Measurements from ENCODE around the gene VCP. TPM values are rescaled to one million over a fixed set of nuclear protein-coding genes. Genes with fewer than 3 reads are reported as not detected.

The VCP gene
- total RNA-seq, 2 experiments from 2014 or later = 218 to 245 TPM

GRCh38 chr9:35054871-35055644 is 17.4 kb downstream of the VCP start:
- DNase-seq (no peak), ATAC-seq (ENCODE audit: poor library complexity) (no peak)
- no peaks in the 10 kb centered on the region for H3K9me3 ChIP-seq (ENCODE audit: control insufficient read depth in 1 of 2, insufficient read depth in 1 of 2, low read length in 2 of 2)
- H3K4me1 ChIP-seq (ENCODE audit: insufficient read depth, low read length) = no peaks in the 10 kb centered on the region
- no peak overlapping the region for H3K27ac ChIP-seq (ENCODE audit: low read depth in 1 of 2, low read length in 2 of 2)
- no peak overlapping the region for H3K4me3 ChIP-seq (ENCODE audit: low read length)
- ChIA-PET CTCF (no interaction called here), POLR2A (interaction anchor here (1.0 kb wide), 1 partner anchor 17 kb away, joined by 3 read pairs; the partner anchor contains the start of gene VCP)
- H3K9me3 Mint-ChIP-seq = no peaks in the 10 kb centered on the region
- peaks cover 78% of the 10 kb centered on the region for H3K36me3 Mint-ChIP-seq (ENCODE audit: low read depth)
- no peaks in the 10 kb centered on the region for H3K27me3 ChIP-seq (ENCODE audit: control insufficient read depth in 1 of 2, insufficient read depth in 2 of 2, low read length in 2 of 2)
- peaks cover 5% of the 10 kb centered on the region for H3K4me1 Mint-ChIP-seq (ENCODE audit: low read depth)
- TF ChIP-seq, protein P1, sequence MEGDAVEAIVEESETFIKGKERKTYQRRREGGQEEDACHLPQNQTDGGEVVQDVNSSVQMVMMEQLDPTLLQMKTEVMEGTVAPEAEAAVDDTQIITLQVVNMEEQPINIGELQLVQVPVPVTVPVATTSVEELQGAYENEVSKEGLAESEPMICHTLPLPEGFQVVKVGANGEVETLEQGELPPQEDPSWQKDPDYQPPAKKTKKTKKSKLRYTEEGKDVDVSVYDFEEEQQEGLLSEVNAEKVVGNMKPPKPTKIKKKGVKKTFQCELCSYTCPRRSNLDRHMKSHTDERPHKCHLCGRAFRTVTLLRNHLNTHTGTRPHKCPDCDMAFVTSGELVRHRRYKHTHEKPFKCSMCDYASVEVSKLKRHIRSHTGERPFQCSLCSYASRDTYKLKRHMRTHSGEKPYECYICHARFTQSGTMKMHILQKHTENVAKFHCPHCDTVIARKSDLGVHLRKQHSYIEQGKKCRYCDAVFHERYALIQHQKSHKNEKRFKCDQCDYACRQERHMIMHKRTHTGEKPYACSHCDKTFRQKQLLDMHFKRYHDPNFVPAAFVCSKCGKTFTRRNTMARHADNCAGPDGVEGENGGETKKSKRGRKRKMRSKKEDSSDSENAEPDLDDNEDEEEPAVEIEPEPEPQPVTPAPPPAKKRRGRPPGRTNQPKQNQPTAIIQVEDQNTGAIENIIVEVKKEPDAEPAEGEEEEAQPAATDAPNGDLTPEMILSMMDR (IDR thresholded peaks at IDR 0.05) = no peak
- intact Hi-C loops (cut with DNase I, micrococcal nuclease) = no loop called here
- H3K36me3 ChIP-seq (ENCODE audit: insufficient read depth, low read length) = peaks cover 55% of the 10 kb centered on the region
- H3K4me3 Mint-ChIP-seq = no peak overlapping the region
- H3K27ac Mint-ChIP-seq = no peak overlapping the region
- H3K27me3 Mint-ChIP-seq = no peaks in the 10 kb centered on the region

DNA sequence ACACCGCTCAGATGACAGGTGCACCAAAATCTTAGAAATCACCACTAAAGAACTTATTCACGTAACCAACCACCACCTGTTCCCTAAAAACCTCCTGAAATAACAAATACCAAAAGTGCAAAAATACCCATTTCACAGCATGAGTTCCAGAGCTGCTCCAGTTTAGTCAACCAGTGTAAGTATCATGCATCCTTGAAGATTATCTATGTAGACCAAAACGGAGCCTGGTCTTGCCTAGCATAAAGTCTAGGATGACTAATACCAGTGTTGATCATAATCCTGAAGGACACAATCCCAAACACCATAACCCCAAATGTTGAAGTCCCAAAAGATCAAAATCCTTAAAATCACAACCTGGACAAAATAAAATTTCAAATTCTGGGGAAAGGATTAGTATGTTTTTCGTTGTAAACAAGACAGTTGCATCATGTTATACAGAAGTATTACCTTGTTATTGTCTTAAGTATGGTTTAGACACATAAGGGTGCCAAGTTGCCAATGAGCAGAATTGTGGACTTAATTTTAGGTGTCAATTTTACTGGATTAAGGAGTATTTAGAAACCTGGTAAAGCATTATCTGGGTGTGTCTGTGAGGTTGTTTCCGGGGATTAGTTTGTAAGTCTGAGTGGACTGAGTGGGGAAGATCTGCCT is 18.1 kb downstream of the VCP start:
- intact Hi-C loops (cut with DNase I, micrococcal nuclease) = no loop called here
- no peak for ATAC-seq (ENCODE audit: poor library complexity)
- CTCF ChIA-PET = interaction anchor here (1.4 kb wide), 1 partner anchor 11 kb away, joined by 3 read pairs; no protein-coding TSS in a partner anchor
- no peaks in the 10 kb centered on the region for H3K27me3 Mint-ChIP-seq
- no peak for DNase-seq
- peaks cover 5% of the 10 kb centered on the region for H3K4me1 Mint-ChIP-seq (ENCODE audit: low read depth)
- Histone ChIP-seq H3K27me3 (ENCODE audit: control insufficient read depth in 1 of 2, insufficient read depth in 2 of 2, low read length in 2 of 2) (no peaks in the 10 kb centered on the region), H3K4me1 (ENCODE audit: insufficient read depth, low read length) (no peaks in the 10 kb centered on the region), H3K9me3 (ENCODE audit: control insufficient read depth in 1 of 2, insufficient read depth in 1 of 2, low read length in 2 of 2) (no peaks in the 10 kb centered on the region), H3K36me3 (ENCODE audit: insufficient read depth, low read length) (peaks cover 54% of the 10 kb centered on the region), H3K27ac (ENCODE audit: low read depth in 1 of 2, low read length in 2 of 2) (no peak overlapping the region), H3K4me3 (ENCODE audit: low read length) (no peak overlapping the region)
- H3K36me3 Mint-ChIP-seq (ENCODE audit: low read depth) = peaks cover 74% of the 10 kb centered on the region
- TF ChIP-seq, protein P1 (IDR thresholded peaks at IDR 0.05) = no peak
- H3K9me3 Mint-ChIP-seq = no peaks in the 10 kb centered on the region
- H3K4me3 Mint-ChIP-seq = no peak overlapping the region
- POLR2A ChIA-PET = no interaction called here
- no peak overlapping the region for H3K27ac Mint-ChIP-seq

DNA sequence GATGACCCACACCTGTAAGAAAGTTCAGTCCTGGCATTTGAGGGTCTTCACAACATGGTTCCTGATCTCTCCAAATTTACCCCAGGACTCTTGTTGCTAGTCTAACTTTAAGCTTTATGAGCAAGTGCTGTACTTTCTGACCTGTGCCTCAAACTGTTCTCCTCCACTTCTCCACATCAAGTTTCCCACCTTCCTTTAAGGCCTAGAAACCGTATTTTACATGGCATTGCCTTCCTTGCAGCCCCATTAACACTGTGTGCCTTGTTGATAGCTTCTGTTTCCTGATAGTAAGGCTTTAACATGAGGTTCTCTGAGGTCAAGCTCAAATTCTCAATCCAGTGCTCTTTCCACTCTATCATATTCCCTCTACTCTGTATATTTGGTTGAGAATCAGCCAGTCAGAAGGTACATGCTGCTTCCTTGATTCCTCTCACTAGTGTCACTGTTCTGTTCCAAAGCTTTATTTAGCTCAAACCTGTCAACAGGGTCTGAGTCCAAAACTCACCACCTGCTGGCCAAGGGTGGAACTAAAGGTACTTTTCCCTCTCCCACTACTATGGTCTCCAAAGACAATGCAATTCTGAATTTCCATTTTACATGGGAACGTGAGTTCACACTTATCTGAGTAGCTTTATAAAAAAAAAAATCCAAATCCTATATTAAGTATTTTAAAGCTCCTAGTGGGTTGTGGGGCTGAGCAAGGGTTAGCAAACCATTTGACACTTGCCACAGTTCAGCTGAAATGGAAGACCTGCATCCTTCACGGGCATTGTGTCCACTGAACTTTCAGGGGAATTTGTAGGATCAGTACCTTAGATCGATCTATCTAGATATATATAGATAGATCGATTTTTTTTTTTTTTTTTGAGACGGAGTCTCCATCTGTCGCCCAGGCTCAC is 21.1 kb downstream of the VCP start:
- no peak overlapping the region for H3K4me3 Mint-ChIP-seq
- peaks cover 63% of the 10 kb centered on the region for H3K36me3 Mint-ChIP-seq (ENCODE audit: low read depth)
- peaks cover 5% of the 10 kb centered on the region for H3K4me1 Mint-ChIP-seq (ENCODE audit: low read depth)
- no peak overlapping the region for H3K27ac Mint-ChIP-seq
- ChIA-PET CTCF (interaction anchor here (0.6 to 2.6 kb wide), 20 partner anchors 11 to 438 kb away, joined by 3 to 47 read pairs (median 4); partner anchors contain the start of genes DNAJB5, FANCG, PIGO and RUSC2), POLR2A (interaction anchor here (0.6 to 3.0 kb wide), 4 partner anchors 10 to 152 kb away, joined by 3 to 18 read pairs (median 12); partner anchors contain the start of genes FANCG and VCP)
- no peak overlapping the region for H3K27ac ChIP-seq (ENCODE audit: low read depth in 1 of 2, low read length in 2 of 2)
- DNase-seq = peak; percentile 17 to 69 (median 44)
- TF ChIP-seq, protein P1 (IDR thresholded peaks at IDR 0.05) = peak; percentile 70
- ATAC-seq (ENCODE audit: poor library complexity) = peak; percentile 85
- no peaks in the 10 kb centered on the region for H3K27me3 ChIP-seq (ENCODE audit: control insufficient read depth in 1 of 2, insufficient read depth in 2 of 2, low read length in 2 of 2)
- H3K9me3 Mint-ChIP-seq = no peaks in the 10 kb centered on the region
- H3K9me3 ChIP-seq (ENCODE audit: control insufficient read depth in 1 of 2, insufficient read depth in 1 of 2, low read length in 2 of 2) = no peaks in the 10 kb centered on the region
- H3K4me3 ChIP-seq (ENCODE audit: low read length) = no peak overlapping the region
- H3K4me1 ChIP-seq (ENCODE audit: insufficient read depth, low read length) = no peaks in the 10 kb centered on the region
- intact Hi-C loops (cut with DNase I, micrococcal nuclease) = loop anchor here (1.0 kb wide), 1 partner anchor 152 kb away; no protein-coding TSS in a partner anchor
- H3K27me3 Mint-ChIP-seq = no peaks in the 10 kb centered on the region
- peaks cover 28% of the 10 kb centered on the region for H3K36me3 ChIP-seq (ENCODE audit: insufficient read depth, low read length)
